Mesenchymal stem cell (in vitro differentiated cells and primary cell): ENCODE results near the gene RNF126.
"Not testable (repeated sequence)": the region's sequence is repeated elsewhere in the genome, so short reads cannot be mapped to it uniquely, and the experiment has no call there.

Experiments
- DNase-seq: peaks from one replicate; pipeline ENCODE4 v3.0.0-alpha.2; 2013
- H2AFZ ChIP-seq: one replicate; pipeline ENCODE4 v1.6.1; 2013; ENCODE audit warnings: low read depth, mild to moderate bottlenecking, control low read depth, inconsistent platforms, low read length, moderate library complexity
- H2AK5ac ChIP-seq: 2 replicates; pipeline ENCODE4 v1.6.1; 2013; ENCODE audit warnings: low read length, moderate library complexity, mild to moderate bottlenecking, inconsistent platforms; ENCODE audit not compliant: severe bottlenecking
- H2BK120ac ChIP-seq: one replicate; pipeline ENCODE4 v1.6.1; 2013; ENCODE audit warnings: low read depth, mild to moderate bottlenecking, inconsistent platforms, low read length, moderate library complexity
- H2BK12ac ChIP-seq, 2 experiments: one replicate each; pipeline ENCODE4 v1.6.1; 2013; ENCODE audit warnings: inconsistent platforms in 2 of 2, low read length in 2 of 2, mild to moderate bottlenecking in 2 of 2, moderate library complexity in 2 of 2, control low read depth in 1 of 2
- H2BK15ac ChIP-seq: one replicate; pipeline ENCODE4 v1.6.1; 2013; ENCODE audit warnings: mild to moderate bottlenecking, low read depth, inconsistent platforms; ENCODE audit not compliant: poor library complexity, severe bottlenecking
- H2BK5ac ChIP-seq: 2 replicates; pipeline ENCODE4 v1.6.1; 2013; ENCODE audit warnings: low read depth, mild to moderate bottlenecking, low read length, control low read depth, inconsistent platforms; ENCODE audit not compliant: poor library complexity, severe bottlenecking
- H3K14ac ChIP-seq, 2 experiments: one replicate each; pipeline ENCODE4 v1.6.1; 2013; ENCODE audit warnings: inconsistent platforms in 2 of 2, low read length in 2 of 2, control low read depth in 1 of 2, mild to moderate bottlenecking in 1 of 2, moderate library complexity in 1 of 2
- H3K18ac ChIP-seq, 2 experiments: one replicate each; pipeline ENCODE4 v1.6.1; 2013; ENCODE audit warnings: inconsistent platforms in 2 of 2, low read length in 2 of 2, control low read depth in 1 of 2, low read depth in 1 of 2, mild to moderate bottlenecking in 1 of 2
- H3K23ac ChIP-seq, 2 experiments: one replicate each; pipeline ENCODE4 v1.6.1; 2013; ENCODE audit warnings: inconsistent platforms in 2 of 2, low read length in 2 of 2, mild to moderate bottlenecking in 2 of 2, moderate library complexity in 2 of 2, control low read depth in 1 of 2
- H3K27ac ChIP-seq: 2 replicates; pipeline ENCODE4 v1.5.1; 2013; ENCODE audit warnings: mild to moderate bottlenecking, moderate library complexity, low read length, control low read depth, inconsistent platforms; ENCODE audit not compliant: poor library complexity, severe bottlenecking
- H3K27me3 ChIP-seq, 2 experiments: 2 replicates each; pipeline versions ENCODE4 v1.6.1 to v1.7.0; 2013; ENCODE audit warnings: low read length in 2 of 2, mild to moderate bottlenecking in 2 of 2, moderate library complexity in 2 of 2, control low read depth in 1 of 2, inconsistent platforms in 1 of 2; ENCODE audit not compliant: control insufficient read depth in 1 of 2, insufficient read depth in 1 of 2
- H3K36me3 ChIP-seq, 2 experiments: 2 replicates each; pipeline versions ENCODE4 v1.6.1 to v1.7.0; 2013; ENCODE audit warnings: low read length in 2 of 2, control low read depth in 1 of 2, inconsistent platforms in 1 of 2, low read depth in 1 of 2, mild to moderate bottlenecking in 1 of 2; ENCODE audit not compliant: insufficient read depth in 2 of 2, control insufficient read depth in 1 of 2
- H3K4ac ChIP-seq, 2 experiments: one replicate each; pipeline ENCODE4 v1.6.1; 2013; ENCODE audit warnings: inconsistent platforms in 2 of 2, low read length in 2 of 2, mild to moderate bottlenecking in 2 of 2, moderate library complexity in 2 of 2, control low read depth in 1 of 2, low read depth in 1 of 2
- H3K4me1 ChIP-seq: 2 replicates; pipeline ENCODE4 v1.6.1; 2013; ENCODE audit warnings: low read depth, low read length, control low read depth; ENCODE audit not compliant: control insufficient read depth, insufficient read depth
- H3K4me2 ChIP-seq: 2 replicates; pipeline ENCODE4 v1.6.1; 2013; ENCODE audit warnings: low read length, mild to moderate bottlenecking, inconsistent platforms; ENCODE audit not compliant: poor library complexity, severe bottlenecking
- H3K4me3 ChIP-seq, 2 experiments: 2 replicates each; pipeline versions ENCODE4 v1.5.1 to v1.7.0; 2013; ENCODE audit warnings: low read length in 2 of 2, mild to moderate bottlenecking in 2 of 2, control low read depth in 1 of 2, low read depth in 1 of 2; ENCODE audit not compliant: insufficient read depth in 1 of 2
- H3K79me1 ChIP-seq: replicated peaks from 2 replicates; pipeline ENCODE4 v1.6.1; 2013; ENCODE audit warnings: mild to moderate bottlenecking, control low read depth, low read length, inconsistent platforms; ENCODE audit not compliant: poor library complexity, severe bottlenecking
- H3K9ac ChIP-seq: 2 replicates; pipeline ENCODE4 v1.7.0; 2013; ENCODE audit warnings: mild to moderate bottlenecking, low read length, moderate library complexity
- H3K9me3 ChIP-seq: 2 replicates; pipeline ENCODE4 v1.7.0; 2013; ENCODE audit warnings: mild to moderate bottlenecking, low read length; ENCODE audit not compliant: control insufficient read depth
- H4K8ac ChIP-seq: one replicate; pipeline ENCODE4 v1.6.1; 2013; ENCODE audit warnings: inconsistent platforms, mild to moderate bottlenecking, low read length, moderate library complexity
- H4K91ac ChIP-seq: one replicate; pipeline ENCODE4 v1.6.1; 2013; ENCODE audit warnings: mild to moderate bottlenecking, low read length, inconsistent platforms
- WGBS: methylation state at CpG from one replicate; pipeline ENCODE4 v1.1.7; 2013; ENCODE audit warnings: mixed read lengths; 5-methylcytosine and 5-hydroxymethylcytosine counted together

Gene RNF126

GRCh38 chr19:698529-698928 lies 35.5 kb upstream of the RNF126 start:
- H2BK120ac ChIP-seq, H3K4me2 ChIP-seq, H4K91ac ChIP-seq, H2BK15ac ChIP-seq, H2BK12ac ChIP-seq, H3K18ac ChIP-seq, H3K9me3 ChIP-seq, H3K36me3 ChIP-seq, H3K4ac ChIP-seq, H3K4me1 ChIP-seq, H3K14ac ChIP-seq, H3K23ac ChIP-seq, DNase-seq, H3K79me1 ChIP-seq, H3K27ac ChIP-seq, H3K9ac ChIP-seq, H2AK5ac ChIP-seq, H2AFZ ChIP-seq, H2BK5ac ChIP-seq, H3K4me3 ChIP-seq, H4K8ac ChIP-seq: not testable (repeated sequence)
- H3K27me3 ChIP-seq: peaks cover 3 to 19% of the 10 kb centered on the region in 2 experiments
- WGBS: 91% methylated on average over 15 of the region's 15 CpGs

GRCh38 chr19:695352-695949 lies 32.4 kb upstream of the RNF126 start, which contains the start of gene PRSS57:
Gene PRSS57 (minus strand): TSS chr19:695452. CDS start chr19:695430, 22 bp downstream.
- Histone ChIP-seq H3K9me3 (no peaks in the 10 kb centered on the region), H4K8ac (no peak within 1 kb of the TSS)
- WGBS: 81% methylated on average over 29 of the region's 31 CpGs

GRCh38 chr19:694481-695351 lies 31.7 kb upstream of the RNF126 start:
- Histone ChIP-seq H2BK12ac (no peak overlapping the region), H3K27ac (no peak overlapping the region), H3K79me1 (no peaks in the 10 kb centered on the region), H2AFZ (no peak overlapping the region), H3K9ac (no peak overlapping the region), H2AK5ac (no peak overlapping the region), H3K36me3 (no peaks in the 10 kb centered on the region), H3K23ac (no peak overlapping the region), H4K8ac (no peak overlapping the region), H2BK120ac (no peak overlapping the region), H3K27me3 (peaks cover 0 to 5% of the 10 kb centered on the region in 2 experiments), H3K4me3 (no peak overlapping the region), H3K4me2 (no peak overlapping the region), H3K18ac (no peak overlapping the region), H3K9me3 (no peaks in the 10 kb centered on the region), H3K4ac (no peak overlapping the region), H2BK5ac (no peak overlapping the region), H3K4me1 (no peaks in the 10 kb centered on the region), H3K14ac (no peak overlapping the region), H2BK15ac (no peak overlapping the region), H4K91ac (peak overlapping the region; percentile 27)
- 67% methylated on average over 39 of the region's 41 CpGs for WGBS
- no peak for DNase-seq

More at GRCh38 chr19:695352-695949, 32.4 kb upstream of the RNF126 start, which contains the start of gene PRSS57:
- Histone ChIP-seq H3K9ac (no peak within 1 kb of the TSS), H2BK5ac (no peak within 1 kb of the TSS), H2BK15ac (no peak within 1 kb of the TSS), H3K4me2 (no peak within 1 kb of the TSS), H3K4ac (no peak within 1 kb of the TSS), H3K14ac (no peak within 1 kb of the TSS), H3K27ac (no peak within 1 kb of the TSS), H3K23ac (no peak within 1 kb of the TSS), H2AFZ (no peak within 1 kb of the TSS), H3K4me1 (no peaks in the 10 kb centered on the region), H3K4me3 (no peak within 1 kb of the TSS), H3K18ac (no peak within 1 kb of the TSS), H2BK120ac (no peak within 1 kb of the TSS), H2BK12ac (no peak within 1 kb of the TSS), H3K36me3 (no peaks in the 10 kb centered on the region), H3K27me3 (peaks cover 0 to 5% of the 10 kb centered on the region in 2 experiments), H4K91ac (peak within 1 kb of the TSS; percentile 27), H2AK5ac (no peak within 1 kb of the TSS), H3K79me1 (no peaks in the 10 kb centered on the region)
- DNase-seq: no peak

GRCh38 chr19:690203-690602 lies 27.2 kb upstream of the RNF126 start:
- no peak overlapping the region for H2AFZ ChIP-seq
- H4K8ac ChIP-seq: no peak overlapping the region
- H2BK12ac ChIP-seq: no peak overlapping the region
- no peak overlapping the region for H3K4me2 ChIP-seq
- no peak overlapping the region for H3K14ac ChIP-seq
- no peak overlapping the region for H2BK120ac ChIP-seq
- no peak overlapping the region for H3K27ac ChIP-seq
- H2BK5ac ChIP-seq: no peak overlapping the region
- peaks cover 0 to under 1% of the 10 kb centered on the region in 2 experiments for H3K27me3 ChIP-seq
- H3K9ac ChIP-seq: no peak overlapping the region
- no peaks in the 10 kb centered on the region for H3K36me3 ChIP-seq
- H3K4me1 ChIP-seq: peaks cover 2% of the 10 kb centered on the region
- H2BK15ac ChIP-seq: no peak overlapping the region
- no peaks in the 10 kb centered on the region for H3K79me1 ChIP-seq
- H2AK5ac ChIP-seq: no peak overlapping the region
- no peak for DNase-seq
- H4K91ac ChIP-seq: no peak overlapping the region
- no peak overlapping the region for H3K4me3 ChIP-seq
- no peaks in the 10 kb centered on the region for H3K9me3 ChIP-seq
- no peak overlapping the region for H3K23ac ChIP-seq
- WGBS: 73% methylated on average over 18 of the region's 18 CpGs
- no peak overlapping the region for H3K18ac ChIP-seq
- no peak overlapping the region for H3K4ac ChIP-seq
